SU-DHL-6 (cell line): ENCODE data around the gene GFRAL.

Source experiments
- H2AFZ ChIP-seq: fragments of 200-600 bp; sonication (generic); 2 replicates; pipeline ENCODE4 v1.6.1; 2014; ENCODE audit warnings: low read depth, mild to moderate bottlenecking, moderate library complexity, mixed read lengths, antibody characterized with exemption, low read length; ENCODE audit not compliant: severe bottlenecking
- H3F3A ChIP-seq: fragments of 200-600 bp; shearing (Covaris generic); 2 replicates; pipeline ENCODE4 v1.6.0; 2016; ENCODE audit warnings: antibody characterized with exemption, mild to moderate bottlenecking; ENCODE audit not compliant: insufficient read depth
- H3K27ac ChIP-seq: fragments of 200-600 bp; sonication (generic); 2 replicates; pipeline ENCODE4 v1.5.1; 2016; ENCODE audit warnings: low read depth, mild to moderate bottlenecking, low read length, moderate library complexity, mixed read lengths
- H3K27me3 ChIP-seq: fragments of 200-600 bp; sonication (generic), shearing (Covaris generic); 2 replicates; pipeline ENCODE4 v1.6.0; 2014; ENCODE audit warnings: mild to moderate bottlenecking, low read length
- H3K36me3 ChIP-seq: fragments of 200-600 bp; sonication (generic); 2 replicates; pipeline ENCODE4 v1.6.1; 2014; ENCODE audit warnings: mild to moderate bottlenecking, low read length, mixed read lengths
- H3K4me2 ChIP-seq: fragments of 300-600, 200-600 bp; shearing (Covaris generic), sonication (generic); 2 replicates; pipeline ENCODE4 v1.6.0; 2014; ENCODE audit warnings: low read length, low read depth, mild to moderate bottlenecking; ENCODE audit not compliant: poor library complexity, severe bottlenecking
- H3K4me3 ChIP-seq: fragments of 200-600 bp; sonication (generic); 2 replicates; pipeline ENCODE4 v1.5.1; 2014; ENCODE audit warnings: antibody characterized with exemption, low read length, mild to moderate bottlenecking, mixed read lengths; ENCODE audit not compliant: insufficient read depth, poor library complexity, severe bottlenecking
- H3K79me2 ChIP-seq: fragments of 200-600 bp; sonication (generic); 2 replicates; pipeline ENCODE4 v1.6.1; 2014; ENCODE audit warnings: mild to moderate bottlenecking, low read length, moderate library complexity; ENCODE audit not compliant: insufficient read depth
- H3K9ac ChIP-seq: fragments of 200-600 bp; sonication (generic); 2 replicates; pipeline ENCODE4 v1.7.0; 2014; ENCODE audit warnings: mild to moderate bottlenecking, low read length
- H3K9me2 ChIP-seq: fragments of 200-600 bp; sonication (generic); replicated peaks from 2 replicates; pipeline ENCODE4 v1.6.1; 2014; ENCODE audit warnings: low read length; ENCODE audit not compliant: insufficient read depth
- H3K9me3 ChIP-seq: fragments of 200-600 bp; sonication (generic); 2 replicates; pipeline ENCODE4 v1.6.1; 2014; ENCODE audit warnings: low read length, mixed read lengths; ENCODE audit not compliant: insufficient read depth
- H4K20me1 ChIP-seq: fragments of 200-600 bp; sonication (generic); 2 replicates; pipeline ENCODE4 v1.6.1; 2014; ENCODE audit warnings: low read depth, mild to moderate bottlenecking, antibody characterized with exemption, low read length, moderate library complexity, mixed read lengths
- CTCF ChIP-seq: fragments of 200-600 bp; sonication (generic); IDR thresholded peaks from one replicate; pipeline ENCODE4 v1.5.1; 2017; ENCODE audit warnings: antibody characterized with exemption, mild to moderate bottlenecking, low read length, moderate library complexity; ENCODE audit not compliant: insufficient read depth, poor library complexity, severe bottlenecking
- EZH2phosphoT487 ChIP-seq: fragments of 200-600 bp; sonication (generic), shearing (Covaris generic); conservative IDR thresholded peaks from 2 replicates; pipeline ENCODE4 v1.6.1; 2018; ENCODE audit warnings: mild to moderate bottlenecking, antibody characterized with exemption, low read length, moderate library complexity, mixed read lengths

Gene GFRAL

DNA sequence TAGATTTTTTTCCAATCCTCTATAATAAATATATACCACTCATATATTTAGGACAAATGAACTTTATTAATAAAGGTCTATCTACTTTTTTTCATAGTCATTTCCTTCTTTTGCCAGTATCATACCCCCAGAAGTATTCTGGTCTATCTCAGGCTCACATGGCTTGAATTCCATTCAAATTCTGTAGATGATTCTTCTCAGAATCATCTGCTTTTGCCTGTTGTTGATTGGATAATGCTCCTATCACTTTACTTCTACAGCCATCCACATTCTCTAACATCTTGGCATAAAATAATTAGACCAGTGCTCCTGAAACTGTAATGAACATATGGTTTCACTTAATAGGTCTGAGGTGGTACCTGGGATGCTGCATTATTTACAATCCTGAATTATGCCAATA, 121.2 kb downstream of the GFRAL start:
- Histone ChIP-seq H3K9ac (no peak overlapping the region), H2AFZ (no peak overlapping the region)
- no peak for TF ChIP-seq EZH2phosphoT487
- no peak for TF ChIP-seq CTCF

GRCh38 chr6:55449225-55449624, 122.0 kb downstream of the GFRAL start:
- no peaks in the 10 kb centered on the region for H3K9me2 ChIP-seq
- no peak overlapping the region for H3K9ac ChIP-seq
- H3K27ac ChIP-seq: no peak overlapping the region
- TF ChIP-seq CTCF (no peak), EZH2phosphoT487 (no peak)
- no peak overlapping the region for H3K4me3 ChIP-seq
- no peak overlapping the region for H3K4me2 ChIP-seq
- H4K20me1 ChIP-seq: no peaks in the 10 kb centered on the region
- H3K79me2 ChIP-seq: no peaks in the 10 kb centered on the region
- H3K27me3 ChIP-seq: no peaks in the 10 kb centered on the region
- H3F3A ChIP-seq: no peaks in the 10 kb centered on the region
- no peak overlapping the region for H2AFZ ChIP-seq
- H3K36me3 ChIP-seq: no peaks in the 10 kb centered on the region
- H3K9me3 ChIP-seq: no peaks in the 10 kb centered on the region

More for the DNA sequence above, 121.2 kb downstream of the GFRAL start:
- Histone ChIP-seq H4K20me1 (no peaks in the 10 kb centered on the region), H3K9me2 (no peaks in the 10 kb centered on the region), H3K36me3 (no peaks in the 10 kb centered on the region), H3K9me3 (no peaks in the 10 kb centered on the region), H3K27ac (no peak overlapping the region), H3K27me3 (no peaks in the 10 kb centered on the region), H3K79me2 (no peaks in the 10 kb centered on the region), H3F3A (no peaks in the 10 kb centered on the region), H3K4me3 (no peak overlapping the region), H3K4me2 (no peak overlapping the region)

DNA sequence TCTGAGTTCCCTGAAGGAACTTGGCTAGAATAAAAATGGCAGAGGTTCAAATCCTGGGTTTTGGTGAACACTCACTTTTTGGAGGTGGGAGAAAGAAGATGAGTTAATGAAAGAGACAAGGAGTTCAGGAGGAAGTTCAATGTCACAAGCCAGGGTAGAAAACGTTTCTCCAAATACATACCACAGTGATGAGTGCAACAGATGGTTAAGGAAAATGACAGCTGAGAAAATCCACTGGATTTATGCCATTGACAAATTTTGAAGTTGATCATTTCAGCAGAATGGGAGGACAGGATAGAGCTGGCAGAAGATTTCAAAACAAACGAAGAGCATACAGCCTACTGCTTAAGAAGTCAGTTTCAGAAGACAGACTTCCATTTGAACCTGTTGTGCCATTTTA, 122.7 kb downstream of the GFRAL start:
- no peaks in the 10 kb centered on the region for H3K9me2 ChIP-seq

More for the DNA sequence above, 122.7 kb downstream of the GFRAL start:
- Histone ChIP-seq H3K4me3 (no peak overlapping the region), H3K4me2 (no peak overlapping the region), H3F3A (no peaks in the 10 kb centered on the region), H3K9ac (no peak overlapping the region), H3K36me3 (no peaks in the 10 kb centered on the region), H2AFZ (no peak overlapping the region), H3K27me3 (no peaks in the 10 kb centered on the region), H3K27ac (no peak overlapping the region), H4K20me1 (no peaks in the 10 kb centered on the region), H3K9me3 (no peaks in the 10 kb centered on the region), H3K79me2 (no peaks in the 10 kb centered on the region)
- TF ChIP-seq CTCF (no peak), EZH2phosphoT487 (no peak)
